Testis (tissue), 2 donors: ENCODE data around the gene LRRC37B.
"Not testable (repeated sequence)": the region's sequence is repeated elsewhere in the genome, so short reads cannot be mapped to it uniquely, and the experiment has no call there.

ENCODE experiments used
- CTCF ChIP-seq, 3 experiments: fragments of 450-650 bp in 2 of 3; fragments of 200-600 bp in 1 of 3; sonication (generic) in 1 of 3; IDR thresholded peaks; one replicate each; pipeline ENCODE4 v1.5.1; 2016 to 2019; ENCODE audit warnings: antibody characterized with exemption in 3 of 3, mild to moderate bottlenecking in 2 of 3, moderate library complexity in 1 of 3
- POLR2A ChIP-seq: fragments of 450-650 bp; IDR thresholded peaks from one replicate; pipeline ENCODE4 v1.6.1; 2017; ENCODE audit warnings: antibody characterized with exemption, mild to moderate bottlenecking, moderate library complexity

- not testable (repeated sequence) for TF ChIP-seq CTCF (IDR thresholded peaks at IDR 0.05); POLR2A
Observed at GRCh38 chr17:32071961-32072360, 64.8 kb downstream of the LRRC37B start.
